Spinal cord (tissue), 10 donors: Measurements from ENCODE around the gene COL27A1. TPM values are rescaled to one million over a fixed set of nuclear protein-coding genes. Genes with fewer than 3 reads are reported as not detected.

Experiments used
- DNase-seq, 6 donors: peaks; one replicate each; pipeline versions ENCODE4 v3.0.0 to v3.0.0-alpha.2; 2013 to 2015; ENCODE audit warnings: low spot score in 6 of 6, low read depth in 4 of 6
- H3K27ac ChIP-seq: one replicate; pipeline ENCODE4 v1.5.1; 2013; ENCODE audit warnings: low read depth, low read length, control low read depth
- H3K27me3 ChIP-seq: one replicate; pipeline ENCODE4 v1.6.1; 2013; ENCODE audit warnings: low read length; ENCODE audit not compliant: control insufficient read depth, insufficient read depth
- H3K36me3 ChIP-seq: one replicate; pipeline ENCODE4 v1.6.1; 2013; ENCODE audit warnings: low read length; ENCODE audit not compliant: control insufficient read depth, insufficient read depth
- H3K4me1 ChIP-seq: one replicate; pipeline ENCODE4 v1.6.1; 2013; ENCODE audit warnings: low read length; ENCODE audit not compliant: control insufficient read depth, insufficient read depth
- H3K4me3 ChIP-seq: one replicate; pipeline ENCODE4 v1.5.1; 2013; ENCODE audit warnings: low read depth, low read length, control low read depth
- H3K9me3 ChIP-seq: one replicate; pipeline ENCODE4 v1.6.1; 2013; ENCODE audit warnings: low read length; ENCODE audit not compliant: control insufficient read depth, insufficient read depth
- WGBS: methylation state at CpG from one replicate; pipeline ENCODE4 v1.1.5; 2013; ENCODE audit warnings: missing lambda C conversion rate; ENCODE audit not compliant: insufficient coverage; 5-methylcytosine and 5-hydroxymethylcytosine counted together
- polyA plus RNA-seq, 2 donors: library from polyadenylated mRNA; unstranded; fragments of 120-200 nt; gene quantifications; one replicate each; pipeline ENCODE4 v1.2.1, GENCODE V29; 2013; ENCODE audit not compliant: insufficient read length in 2 of 2
- total RNA-seq, 2 donors: library from RNA; depleted of rRNA in 1 of 2; stranded (reverse); fragments of 120-200 nt in 1 of 2; fragments of >200 nt in 1 of 2; gene quantifications; one replicate each; pipeline versions ENCODE4 v1.2.3 to v1.2.4, GENCODE V29; 2013 to 2014
- donor health status: healthy.

The COL27A1 gene
- total and polyA plus RNA-seq, 4 donors: 8.4 to 21.9 (median 15.4) TPM

DNA sequence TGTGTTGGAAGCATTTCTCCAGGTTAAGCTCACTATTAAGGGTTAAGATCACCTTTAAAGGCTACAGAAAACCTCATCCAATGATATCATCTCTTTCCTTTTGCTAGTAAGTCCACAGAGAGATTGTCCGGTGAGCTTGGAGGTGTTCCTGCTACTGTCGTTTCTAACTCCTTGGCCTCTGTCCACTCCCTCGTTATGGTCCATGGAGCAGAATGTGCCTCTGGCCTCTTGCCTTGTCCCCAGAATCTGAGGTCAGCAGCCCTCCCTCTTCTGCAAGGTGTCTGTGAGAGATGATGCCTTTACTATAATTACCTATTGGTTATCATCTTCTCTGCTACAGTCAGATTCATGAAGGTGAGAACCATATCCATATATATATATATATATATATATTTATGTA lies 189.4 kb downstream of the COL27A1 start:
- DNase-seq: no peak
- H3K9me3 ChIP-seq: no peaks in the 10 kb centered on the region
- no peak overlapping the region for H3K4me3 ChIP-seq
- 48% methylated on average over 3 of the region's 3 CpGs for WGBS
- H3K36me3 ChIP-seq: peaks cover 81% of the 10 kb centered on the region
- peaks cover 20% of the 10 kb centered on the region for H3K4me1 ChIP-seq
- H3K27me3 ChIP-seq: no peaks in the 10 kb centered on the region
- no peak overlapping the region for H3K27ac ChIP-seq

DNA sequence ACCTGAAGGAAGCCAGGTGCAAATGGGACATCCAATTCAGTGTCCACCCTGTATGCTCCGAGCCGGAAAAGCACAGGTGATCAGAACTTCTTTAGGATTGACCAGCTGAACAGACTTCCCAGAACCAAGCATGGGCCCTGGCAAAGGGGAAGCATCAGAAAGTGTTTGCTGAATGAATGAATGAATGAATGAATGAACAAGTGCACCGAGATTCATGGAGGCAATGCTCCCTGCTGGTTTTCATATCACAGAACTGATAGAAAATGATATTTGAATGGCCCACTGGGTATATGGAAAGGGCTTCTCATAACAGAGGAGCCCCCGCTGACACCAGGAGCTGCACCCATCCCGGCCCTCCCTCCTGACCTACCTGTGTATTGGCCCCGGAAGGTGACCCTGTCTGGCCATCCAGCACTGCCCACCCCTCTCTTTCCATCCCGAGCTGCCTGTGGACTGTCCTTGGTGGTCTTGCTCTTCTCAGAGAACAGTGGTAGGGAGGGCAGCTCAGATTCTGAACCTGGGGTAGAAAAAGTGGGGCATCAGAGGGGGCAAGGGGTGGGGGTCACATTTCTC lies 190.2 kb downstream of the COL27A1 start:
- DNase-seq: no peak
- 90% methylated on average over 4 of the region's 7 CpGs for WGBS
- H3K27me3 ChIP-seq: no peaks in the 10 kb centered on the region
- no peak overlapping the region for H3K27ac ChIP-seq
- H3K9me3 ChIP-seq: no peaks in the 10 kb centered on the region
- H3K4me3 ChIP-seq: no peak overlapping the region
- peaks cover 81% of the 10 kb centered on the region for H3K36me3 ChIP-seq
- H3K4me1 ChIP-seq: peaks cover 20% of the 10 kb centered on the region

DNA sequence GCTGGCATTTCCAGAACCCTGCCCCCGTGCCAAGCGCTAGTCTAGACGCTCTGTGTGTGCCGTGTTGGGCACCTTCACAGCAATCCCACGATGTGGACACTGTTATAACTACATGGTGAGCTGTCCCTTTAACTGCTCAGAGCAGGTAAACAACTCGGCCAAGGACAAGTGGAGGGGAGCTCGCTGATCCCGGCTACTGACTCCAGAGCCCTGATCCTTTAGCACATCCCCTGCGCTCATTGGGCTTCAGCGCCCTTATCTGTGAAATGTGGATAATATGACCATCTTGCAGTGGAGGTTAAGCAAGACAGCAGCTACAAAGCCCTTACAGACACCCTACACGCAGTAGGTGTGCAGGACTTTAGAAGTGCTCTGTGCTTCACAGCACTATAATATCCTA lies 190.8 kb downstream of the COL27A1 start:
- Histone ChIP-seq H3K27me3 (no peaks in the 10 kb centered on the region), H3K36me3 (peaks cover 79% of the 10 kb centered on the region), H3K27ac (no peak overlapping the region), H3K4me1 (peaks cover 20% of the 10 kb centered on the region), H3K4me3 (no peak overlapping the region), H3K9me3 (no peaks in the 10 kb centered on the region)
- WGBS: 89% methylated on average over 8 of the region's 11 CpGs
- DNase-seq: no peak

DNA sequence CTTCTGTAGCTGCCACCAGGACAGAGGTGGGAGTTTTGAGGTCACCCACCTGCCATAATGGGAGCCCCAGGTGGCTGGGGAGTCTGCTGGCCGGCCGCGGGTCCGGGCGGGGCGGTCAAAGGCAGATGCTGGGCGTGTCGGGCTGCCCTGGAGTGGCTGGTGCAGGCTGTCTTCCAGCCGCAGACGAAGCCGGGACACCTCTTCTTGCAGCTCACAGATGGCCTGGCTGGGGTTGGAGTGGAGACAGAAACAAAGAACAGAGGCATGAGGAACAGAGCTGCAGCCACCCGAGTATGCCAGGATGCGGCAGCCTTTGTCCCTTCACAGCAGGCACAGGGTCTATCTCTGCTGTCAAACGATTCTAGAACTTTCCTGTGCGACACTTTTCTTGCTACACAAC lies 192.3 kb downstream of the COL27A1 start:
- H3K27ac ChIP-seq: no peak overlapping the region
- 65% methylated on average over 15 of the region's 15 CpGs for WGBS
- DNase-seq: peak in 1 of 6 donors; percentile 25

DNA sequence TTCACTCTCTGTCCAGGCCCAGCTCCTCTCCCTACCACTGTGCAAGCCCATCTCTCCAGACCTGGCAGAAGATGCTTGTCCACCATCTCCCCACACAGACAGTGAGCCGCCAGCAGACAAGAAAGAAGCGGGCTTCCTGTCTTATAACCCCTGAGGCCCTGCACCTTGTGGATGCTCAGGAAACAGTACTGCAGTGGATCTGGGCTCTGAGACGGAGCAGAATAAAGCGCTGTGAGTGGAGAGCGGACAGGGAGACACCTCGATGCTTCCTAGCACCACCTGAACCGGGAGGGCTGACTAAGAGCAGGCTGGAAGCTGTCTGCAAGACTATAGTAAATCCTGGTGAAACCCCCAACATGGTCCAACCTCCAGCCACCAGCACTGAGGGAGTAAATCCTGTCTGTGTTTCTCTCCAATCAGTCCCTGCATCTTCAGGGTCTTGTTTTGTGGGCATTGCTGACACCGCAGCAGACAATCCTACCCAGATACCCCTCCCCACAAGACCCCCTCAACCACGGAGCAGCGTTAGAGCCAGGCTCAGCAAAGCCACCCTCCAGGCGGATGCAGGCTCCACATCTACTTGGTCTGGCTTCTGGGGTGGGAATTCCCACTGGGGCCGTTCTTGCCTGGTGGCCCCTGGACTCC lies 193.0 kb downstream of the COL27A1 start:
- H3K27ac ChIP-seq: no peak overlapping the region
- H3K9me3 ChIP-seq: no peaks in the 10 kb centered on the region
- H3K4me3 ChIP-seq: no peak overlapping the region
- no peak for DNase-seq
- peaks cover 77% of the 10 kb centered on the region for H3K36me3 ChIP-seq
- no peaks in the 10 kb centered on the region for H3K27me3 ChIP-seq
- WGBS: 70% methylated on average over 12 of the region's 12 CpGs
- H3K4me1 ChIP-seq: peaks cover 20% of the 10 kb centered on the region

More for the DNA sequence above, 192.3 kb downstream of the COL27A1 start:
- H3K27me3 ChIP-seq: no peaks in the 10 kb centered on the region
- H3K36me3 ChIP-seq: peaks cover 77% of the 10 kb centered on the region
- no peak overlapping the region for H3K4me3 ChIP-seq
- H3K4me1 ChIP-seq: peaks cover 20% of the 10 kb centered on the region
- H3K9me3 ChIP-seq: no peaks in the 10 kb centered on the region

DNA sequence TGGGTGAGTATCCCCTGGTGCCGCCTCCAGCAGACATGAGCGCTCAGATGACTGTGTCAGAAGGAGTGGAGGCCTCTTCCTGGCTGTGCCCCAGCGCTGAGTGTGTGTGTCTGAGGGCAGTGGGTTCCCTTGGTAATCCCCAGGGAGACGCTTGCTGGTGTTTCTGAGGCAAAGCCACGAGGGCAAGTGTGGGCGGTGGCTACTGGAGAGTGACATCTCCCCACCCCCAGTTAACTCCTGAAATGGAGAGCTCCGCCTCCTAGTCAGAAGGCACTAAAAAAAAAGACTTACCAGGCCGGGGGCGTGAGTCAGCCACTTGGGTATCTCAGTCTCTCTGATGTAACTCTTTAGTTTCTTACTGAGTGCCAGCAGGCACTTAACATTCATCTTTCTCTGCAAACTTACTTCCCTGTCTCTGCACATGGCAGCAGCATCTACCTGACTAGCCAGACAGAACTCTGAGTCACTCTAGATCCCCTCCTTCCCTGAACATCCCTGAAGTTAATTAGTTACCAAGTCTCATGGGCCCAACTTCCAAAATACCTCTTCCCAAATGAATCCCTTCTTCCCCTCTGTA lies 193.7 kb downstream of the COL27A1 start:
- no peaks in the 10 kb centered on the region for H3K27me3 ChIP-seq
- H3K27ac ChIP-seq: no peak overlapping the region
- peak in 4 of 6 donors; percentile 24 to 73 (median 58) for DNase-seq
- peaks cover 20% of the 10 kb centered on the region for H3K4me1 ChIP-seq
- H3K36me3 ChIP-seq: peaks cover 72% of the 10 kb centered on the region
- H3K9me3 ChIP-seq: no peaks in the 10 kb centered on the region
- H3K4me3 ChIP-seq: no peak overlapping the region
- WGBS: 42% methylated on average over 6 of the region's 9 CpGs

DNA sequence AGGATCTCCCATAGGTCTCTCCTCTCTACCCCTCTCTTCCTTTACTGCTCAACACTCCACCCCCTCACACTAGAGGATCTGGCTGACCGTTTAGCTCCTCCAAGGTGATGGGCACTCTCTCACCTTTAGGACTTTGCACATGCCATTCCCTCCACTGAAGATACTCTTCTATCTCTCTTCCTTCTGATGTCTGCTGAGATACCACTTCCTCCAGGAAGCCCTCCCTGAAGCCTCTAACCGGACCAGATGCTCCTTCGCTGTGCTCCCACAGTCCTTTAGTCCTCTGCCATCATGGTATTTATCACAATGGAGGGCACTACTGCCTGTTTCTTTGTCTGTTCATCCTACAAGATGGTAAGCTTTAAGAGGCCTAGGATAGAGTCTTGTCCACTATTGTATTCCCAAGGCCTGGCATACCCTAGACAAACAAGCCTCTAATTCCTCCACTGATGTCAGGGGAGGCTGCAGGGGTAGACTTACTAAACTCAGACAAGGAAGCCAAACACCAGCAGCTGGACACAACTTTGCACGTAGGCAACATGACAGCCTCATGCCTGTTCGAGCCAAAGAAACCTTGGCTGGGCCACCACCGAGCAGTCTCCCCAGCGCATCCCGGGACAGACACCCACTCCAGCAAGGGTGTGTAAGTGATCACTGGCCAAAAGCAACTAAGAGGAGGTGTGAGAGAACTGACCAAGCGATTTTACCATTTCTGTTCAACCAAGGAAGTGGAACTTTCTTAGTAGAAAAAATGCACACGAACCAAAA lies 194.6 kb downstream of the COL27A1 start:
- no peak for DNase-seq
- H3K27me3 ChIP-seq: no peaks in the 10 kb centered on the region
- 94% methylated on average over 5 of the region's 10 CpGs for WGBS
- H3K27ac ChIP-seq: no peak overlapping the region
- H3K9me3 ChIP-seq: no peaks in the 10 kb centered on the region
- H3K4me3 ChIP-seq: no peak overlapping the region
- peaks cover 68% of the 10 kb centered on the region for H3K36me3 ChIP-seq
- H3K4me1 ChIP-seq: peaks cover 20% of the 10 kb centered on the region

DNA sequence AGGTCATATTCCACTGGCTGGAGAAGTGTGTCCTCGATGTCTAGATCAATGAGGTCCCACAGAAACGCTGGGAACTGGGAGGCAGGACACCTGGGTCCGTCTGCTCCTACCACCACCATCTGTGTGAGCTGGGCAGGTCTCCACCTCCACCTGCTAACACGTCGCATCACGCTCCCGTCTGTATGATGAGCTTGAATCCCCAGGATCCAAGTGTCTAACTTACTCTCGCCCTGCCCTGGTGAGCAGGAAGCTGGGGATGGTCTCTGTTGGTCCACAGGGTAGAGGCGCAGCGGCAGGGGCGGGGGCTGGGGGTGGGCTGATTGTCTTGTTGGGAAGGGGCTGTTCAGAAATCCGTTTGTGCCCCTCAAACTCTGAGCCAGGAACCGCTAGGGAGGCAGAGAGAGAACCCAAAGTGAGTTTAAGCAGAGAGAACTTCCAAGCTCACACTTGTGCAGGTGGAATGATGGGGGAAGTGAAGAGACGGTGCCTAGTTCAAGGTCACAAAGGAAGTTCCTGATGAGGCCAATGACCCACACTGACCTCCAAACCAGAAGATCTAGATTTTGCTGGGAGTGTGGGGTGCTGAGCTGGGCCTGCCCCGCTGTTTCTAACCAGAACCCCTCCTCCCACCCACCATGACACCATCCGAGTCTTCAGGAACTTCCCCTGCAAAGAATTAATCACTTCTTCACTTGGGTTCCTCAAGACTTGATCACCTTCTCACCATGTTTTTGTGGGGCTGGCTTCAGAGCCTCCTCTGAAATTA lies 195.5 kb downstream of the COL27A1 start:
- Histone ChIP-seq H3K27me3 (no peaks in the 10 kb centered on the region), H3K27ac (no peak overlapping the region), H3K4me1 (peaks cover 20% of the 10 kb centered on the region), H3K4me3 (no peak overlapping the region), H3K36me3 (peaks cover 66% of the 10 kb centered on the region), H3K9me3 (no peaks in the 10 kb centered on the region)
- WGBS: 97% methylated on average over 9 of the region's 16 CpGs
- no peak for DNase-seq

DNA sequence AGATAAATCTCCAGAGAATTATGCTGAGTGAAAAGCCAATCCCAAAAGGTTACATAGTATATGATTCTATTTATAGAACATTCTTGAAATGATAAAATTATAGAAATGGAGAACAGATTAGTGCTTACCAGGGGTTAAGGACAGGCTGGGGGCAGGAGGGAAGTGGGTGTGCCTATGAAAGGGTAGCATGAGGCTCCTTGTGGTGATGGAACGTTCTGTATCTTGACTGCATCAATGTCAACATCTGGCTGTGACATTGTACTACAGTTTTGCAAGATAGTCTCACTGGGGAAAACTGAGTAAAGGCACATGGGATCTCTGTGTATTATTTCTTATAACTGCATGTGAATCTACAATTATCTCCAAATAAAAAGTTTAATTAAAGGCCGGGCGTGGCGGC lies 196.6 kb downstream of the COL27A1 start:
- 95% methylated on average over 4 of the region's 4 CpGs for WGBS
- H3K27ac ChIP-seq: no peak overlapping the region
- H3K4me3 ChIP-seq: no peak overlapping the region
- no peak for DNase-seq
- H3K27me3 ChIP-seq: no peaks in the 10 kb centered on the region
- no peaks in the 10 kb centered on the region for H3K9me3 ChIP-seq
- peaks cover 20% of the 10 kb centered on the region for H3K4me1 ChIP-seq
- peaks cover 69% of the 10 kb centered on the region for H3K36me3 ChIP-seq
